ENCODE data around the gene ZSWIM3.
"Not testable (repeated sequence)": the region's sequence is repeated elsewhere in the genome, so short reads cannot be mapped to it uniquely, and the experiment has no call there.

The ZSWIM3 gene

GRCh38 chr20:45861221-45862075 is 4.0 kb downstream of the ZSWIM3 start:
- DNase-seq: peak; percentile 53 to 61

DNA sequence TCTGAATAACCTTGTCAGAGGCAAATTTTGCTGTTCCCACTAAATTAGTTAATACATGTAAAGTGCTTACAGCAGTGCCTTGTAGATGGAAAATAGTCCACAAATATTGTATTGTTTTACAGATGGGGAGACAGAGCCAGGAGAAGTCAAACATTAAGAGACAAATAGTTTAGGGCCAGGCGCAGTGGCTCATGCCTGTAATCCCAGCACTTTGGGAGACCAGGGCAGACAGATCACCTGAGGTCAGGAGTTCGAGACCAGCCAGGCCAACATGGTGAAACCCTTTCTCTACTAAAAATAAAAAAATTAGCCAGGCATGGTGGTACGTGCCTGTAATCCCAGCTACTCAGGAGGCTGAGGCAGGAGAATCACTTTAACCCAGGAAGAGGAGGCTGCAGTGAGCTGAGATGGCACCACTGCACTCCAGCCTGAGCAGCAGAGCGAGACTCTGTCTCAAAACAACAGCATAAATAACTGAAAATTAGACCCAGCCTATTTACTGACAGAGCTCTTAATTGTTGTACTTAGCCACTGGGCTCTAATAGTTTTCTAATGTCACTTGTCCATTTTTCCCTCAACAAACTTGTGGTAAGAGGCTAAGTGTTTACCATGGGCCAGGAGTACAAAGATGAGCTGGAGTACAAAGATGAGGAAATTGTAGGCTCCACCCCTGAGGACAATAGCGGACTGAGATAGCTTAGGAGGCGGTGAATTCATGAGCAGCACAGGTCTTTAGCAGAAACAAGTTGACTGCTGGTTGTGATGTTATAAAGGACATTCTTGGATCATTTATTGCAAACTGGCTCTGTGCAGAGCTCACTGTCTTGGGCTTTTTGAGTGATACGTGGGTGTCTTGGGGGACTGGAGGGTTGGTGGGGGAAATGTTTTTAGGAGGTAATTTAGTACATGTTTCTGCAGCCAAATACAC is 6.4 kb downstream of the ZSWIM3 start:
- no peak for DNase-seq

DNA sequence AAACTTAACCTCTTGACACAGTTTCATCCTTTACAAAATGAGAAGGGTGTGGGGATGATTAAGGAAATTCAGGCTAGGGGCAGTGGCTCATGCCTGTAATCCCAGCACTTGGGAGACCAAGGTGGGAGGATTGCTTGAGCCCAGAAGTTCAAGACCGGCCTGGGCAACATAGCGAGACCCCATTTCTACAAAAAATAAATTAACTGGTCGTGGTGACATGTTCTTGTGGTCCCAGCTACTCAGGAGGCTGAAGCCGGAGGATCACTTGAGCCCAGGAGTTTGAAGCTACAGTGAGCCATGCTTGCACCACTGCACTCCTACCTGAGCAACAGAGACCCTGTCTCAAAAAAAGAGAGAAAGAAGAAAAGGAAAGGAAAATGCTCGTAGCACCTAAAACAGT is 9.0 kb downstream of the ZSWIM3 start:
- DNase-seq: no peak

- no peak for DNase-seq
These were observed 9.9 kb downstream of the ZSWIM3 start for GRCh38 chr20:45867136-45867818.

- no peak for DNase-seq
These were observed 10.4 kb downstream of the ZSWIM3 start for GRCh38 chr20:45867819-45868176.

- DNase-seq: no peak
These were observed 15.2 kb downstream of the ZSWIM3 start for GRCh38 chr20:45872626-45873025.

- DNase-seq: no peak
These were observed 16.1 kb downstream of the ZSWIM3 start for GRCh38 chr20:45873409-45874103.

GRCh38 chr20:45874104-45874481 is 16.7 kb downstream of the ZSWIM3 start:
- not testable (repeated sequence) for DNase-seq

DNA sequence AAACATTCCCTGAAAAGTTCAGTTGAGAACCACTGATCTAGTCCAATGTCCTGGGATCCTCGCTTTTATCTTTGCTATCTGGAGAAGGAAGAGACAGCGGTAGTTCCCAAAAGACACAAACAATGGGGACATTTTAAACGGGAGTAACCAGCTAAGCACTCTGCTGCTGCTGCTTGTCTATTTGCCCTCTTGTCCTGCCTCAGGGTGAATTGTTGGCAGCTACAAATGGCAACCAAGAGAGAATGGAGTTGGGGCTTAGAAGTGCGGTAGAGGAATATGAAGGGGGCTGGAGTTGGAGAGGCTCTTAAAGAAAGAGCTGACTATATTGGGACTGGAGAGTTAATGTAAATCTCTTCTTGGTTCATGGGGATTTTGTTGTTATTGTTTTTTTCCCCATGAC is 17.2 kb downstream of the ZSWIM3 start:
- no peak for DNase-seq

- no peak for DNase-seq
These were observed 20.8 kb downstream of the ZSWIM3 start for GRCh38 chr20:45878076-45878761.

DNA sequence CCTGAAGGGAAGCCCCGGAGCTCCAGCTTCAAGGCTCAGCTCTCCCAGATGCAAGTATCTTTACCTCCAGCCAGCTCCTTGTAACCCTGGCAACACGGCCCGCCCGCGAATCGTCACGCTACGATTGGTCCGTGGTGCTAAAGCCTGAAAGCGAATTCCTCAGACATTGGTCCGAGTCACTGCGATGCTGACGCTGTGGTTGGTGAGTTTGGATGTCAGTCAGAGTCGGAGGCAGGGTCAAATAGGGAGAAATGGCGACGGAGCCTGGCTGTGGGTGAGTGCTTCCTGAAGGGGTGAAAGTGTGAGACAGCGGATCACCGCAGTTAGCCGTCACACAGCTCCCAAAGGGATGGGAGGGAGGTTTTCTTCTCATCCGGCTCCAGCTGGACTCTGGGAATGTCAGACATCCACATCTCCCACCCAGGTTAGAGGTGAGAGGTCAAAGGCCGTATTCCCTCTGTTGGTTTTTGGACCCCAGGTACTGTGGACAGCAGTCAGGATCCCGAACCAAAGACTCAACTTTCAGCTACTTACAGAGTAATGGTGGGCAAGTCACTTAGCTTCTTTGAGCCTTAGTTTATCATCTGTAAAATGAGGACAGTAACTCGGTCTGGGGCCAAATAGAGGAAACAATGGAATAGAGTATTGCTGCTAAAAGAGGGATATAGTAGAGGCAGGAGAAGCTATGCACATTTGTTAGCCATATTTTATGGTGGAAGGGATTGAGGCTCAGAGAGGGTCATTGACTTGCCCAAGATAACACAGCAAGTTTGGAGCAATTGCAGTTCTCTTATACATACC is 23.8 kb downstream of the ZSWIM3 start, which contains the start of gene ZSWIM1:
Gene ZSWIM1 (plus strand): TSS at position 240 of the 801 bp plus-strand sequence. CDS start 1,366 bp downstream, outside the sequence.
- DNase-seq: peak; percentile 95 to 98

DNA sequence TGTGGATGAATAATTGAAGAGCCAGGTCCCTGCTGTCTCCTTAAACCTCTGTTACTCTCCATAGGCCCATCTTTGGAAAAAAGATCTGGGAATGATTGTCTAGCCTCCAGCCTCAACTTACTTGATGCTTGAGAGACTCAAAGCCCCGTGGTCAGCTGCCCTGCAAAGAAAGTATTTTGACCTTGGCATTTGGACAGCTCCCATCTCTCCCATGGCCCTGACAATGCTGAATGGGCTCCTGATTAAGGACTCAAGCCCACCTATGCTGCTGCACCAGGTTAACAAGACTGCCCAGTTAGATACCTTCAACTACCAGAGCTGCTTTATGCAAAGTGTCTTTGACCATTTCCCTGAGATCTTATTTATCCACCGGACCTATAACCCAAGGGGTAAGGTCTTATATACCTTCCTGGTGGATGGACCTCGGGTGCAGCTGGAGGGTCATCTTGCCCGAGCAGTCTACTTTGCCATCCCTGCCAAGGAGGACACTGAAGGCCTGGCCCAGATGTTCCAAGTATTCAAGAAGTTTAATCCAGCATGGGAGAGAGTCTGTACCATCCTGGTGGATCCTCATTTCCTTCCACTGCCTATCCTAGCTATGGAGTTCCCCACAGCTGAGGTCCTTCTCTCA is 25.2 kb downstream of the ZSWIM3 start:
- DNase-seq: no peak

DNA sequence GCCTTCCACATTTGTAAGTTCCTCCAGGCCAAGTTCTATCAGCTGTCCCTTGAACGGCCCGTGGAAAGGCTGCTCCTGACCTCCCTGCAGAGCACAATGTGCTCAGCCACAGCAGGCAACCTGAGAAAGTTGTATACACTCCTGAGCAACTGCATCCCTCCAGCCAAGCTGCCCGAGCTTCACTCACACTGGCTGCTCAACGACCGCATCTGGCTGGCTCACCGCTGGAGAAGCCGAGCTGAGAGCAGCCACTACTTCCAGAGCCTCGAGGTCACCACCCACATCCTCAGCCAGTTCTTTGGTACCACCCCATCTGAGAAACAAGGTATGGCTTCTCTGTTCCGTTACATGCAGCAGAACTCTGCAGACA is 25.7 kb downstream of the ZSWIM3 start:
- DNase-seq: no peak

GRCh38 chr20:45886590-45887345 is 29.4 kb downstream of the ZSWIM3 start:
- no peak for DNase-seq

DNA sequence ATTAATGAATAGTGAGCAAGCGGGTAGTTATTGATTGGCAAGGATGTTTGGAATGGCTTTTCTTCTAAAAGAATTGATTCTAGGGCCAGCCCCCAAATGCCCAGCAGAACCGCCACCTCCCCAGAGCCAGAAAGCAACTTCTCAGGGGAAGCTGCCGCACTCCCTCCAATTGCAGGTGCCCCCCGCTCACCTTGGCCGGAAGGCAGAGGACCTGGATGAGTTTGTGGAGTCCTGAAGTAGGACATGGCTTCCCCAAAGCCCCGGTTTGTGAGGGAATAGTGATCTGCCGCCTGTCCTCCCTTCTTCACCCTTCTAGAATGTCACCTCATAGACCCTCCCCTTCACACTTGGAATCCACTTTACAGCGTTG is 29.9 kb downstream of the ZSWIM3 start, which contains the start of gene SPATA25:
Gene SPATA25 (minus strand): TSS at position 277 of the 370 bp plus-strand sequence. CDS start 32 bp downstream, at position 245.
- DNase-seq: no peak

GRCh38 chr20:45888681-45889080 is 31.3 kb downstream of the ZSWIM3 start:
- DNase-seq: no peak

DNA sequence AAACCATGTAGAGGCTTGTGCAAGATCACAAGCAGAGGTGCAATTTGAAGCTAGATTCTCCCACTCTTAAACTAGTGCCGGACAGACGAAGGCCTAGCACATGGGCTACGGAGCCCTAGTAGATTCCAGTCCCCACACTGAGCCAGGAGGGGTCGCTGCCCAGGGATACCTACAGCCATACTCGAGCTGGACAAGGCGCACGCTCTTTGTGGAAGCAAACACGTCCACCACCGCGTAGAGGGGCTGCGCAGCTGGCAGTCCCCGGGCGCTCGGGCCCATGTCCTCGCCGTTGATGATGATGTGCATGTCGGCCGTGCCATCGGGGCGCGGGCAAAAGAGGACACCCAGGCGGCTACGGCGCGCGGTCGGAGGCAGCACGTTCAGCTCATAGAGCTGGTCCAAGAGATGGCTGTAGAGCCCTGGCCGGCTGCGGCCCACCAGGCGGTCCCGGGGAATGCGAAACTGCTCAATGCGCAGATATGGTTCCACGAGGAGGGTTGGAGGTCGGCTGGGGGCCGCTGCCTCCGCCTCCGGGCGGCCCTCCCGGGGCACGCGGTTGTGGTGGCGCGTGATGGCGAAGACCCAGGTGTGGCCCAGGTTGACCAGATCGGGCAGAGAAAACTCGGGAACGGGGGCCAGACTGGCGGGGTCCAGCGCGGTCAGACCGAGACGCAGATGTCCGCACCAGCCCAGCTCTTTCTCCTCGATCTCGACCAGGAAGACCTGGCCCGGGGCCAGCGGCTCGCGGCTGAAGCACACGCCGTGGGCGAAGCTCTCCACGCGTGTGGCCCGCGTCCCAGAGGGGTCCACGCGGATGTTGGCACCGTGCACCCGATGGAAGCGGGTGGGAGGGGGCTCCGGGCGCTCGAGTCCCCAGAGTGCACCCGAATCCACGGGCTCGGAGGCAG is 32.9 kb downstream of the ZSWIM3 start:
- peak; percentile 81 for DNase-seq

Measured in SHP77 (cell line).